HG03060 (cell line): ENCODE results near the gene PRR33.
"Not testable (repeated sequence)": the region's sequence is repeated elsewhere in the genome, so short reads cannot be mapped to it uniquely, and the experiment has no call there.

ENCODE experiments used
- ATAC-seq: cut with Tn5 transposase; IDR thresholded peaks from one replicate; pipeline ENCODE4 v1.9.1; 2021; ENCODE audit warnings: low read depth, moderate number of reproducible peaks; ENCODE audit not compliant: unreplicated experiment

The PRR33 gene

DNA sequence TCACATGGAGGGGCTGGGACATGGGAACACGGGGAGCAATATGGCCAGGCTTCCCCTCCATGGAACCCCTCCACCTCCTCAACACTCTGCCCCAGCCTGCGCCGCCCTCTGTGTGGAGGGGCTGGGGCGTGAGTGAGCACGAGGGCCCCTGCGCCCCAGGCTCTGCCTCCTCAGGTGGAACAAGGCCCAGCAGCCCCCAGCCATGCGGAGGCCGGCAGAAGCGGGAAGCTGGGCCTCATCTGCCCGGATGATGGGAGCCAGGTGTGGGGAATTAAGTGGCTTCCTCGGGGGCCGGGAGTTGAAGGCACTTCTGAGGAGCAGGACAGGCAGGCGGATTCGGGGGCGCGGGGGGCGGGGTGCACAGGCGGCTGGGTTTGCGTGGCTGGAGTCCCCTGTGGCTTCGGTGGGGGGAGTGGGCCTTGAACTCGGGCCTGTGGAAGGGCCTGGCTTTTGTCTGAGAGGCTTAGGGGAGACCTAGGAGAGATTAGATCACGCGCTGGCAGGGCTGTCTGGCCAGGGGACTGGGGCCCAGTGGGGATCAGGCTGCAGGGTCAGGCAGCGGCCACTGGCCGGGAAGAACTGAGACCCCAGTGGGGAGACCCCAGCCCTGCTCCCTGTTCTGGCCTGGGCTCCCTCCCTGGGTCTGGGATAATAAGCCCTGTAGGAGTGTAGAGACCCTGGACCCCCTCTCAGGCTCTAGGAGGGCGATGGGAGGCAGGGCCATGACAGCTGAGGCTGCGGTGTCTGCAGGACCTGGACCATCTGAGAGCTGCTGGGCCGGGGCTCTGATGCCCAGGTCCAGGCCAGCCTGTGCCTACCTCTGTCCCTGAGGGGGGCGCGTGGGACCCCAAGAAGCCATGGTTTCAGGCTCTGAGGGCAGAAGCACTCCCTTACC, 13.3 kb downstream of the PRR33 start:
- no peak for ATAC-seq

DNA sequence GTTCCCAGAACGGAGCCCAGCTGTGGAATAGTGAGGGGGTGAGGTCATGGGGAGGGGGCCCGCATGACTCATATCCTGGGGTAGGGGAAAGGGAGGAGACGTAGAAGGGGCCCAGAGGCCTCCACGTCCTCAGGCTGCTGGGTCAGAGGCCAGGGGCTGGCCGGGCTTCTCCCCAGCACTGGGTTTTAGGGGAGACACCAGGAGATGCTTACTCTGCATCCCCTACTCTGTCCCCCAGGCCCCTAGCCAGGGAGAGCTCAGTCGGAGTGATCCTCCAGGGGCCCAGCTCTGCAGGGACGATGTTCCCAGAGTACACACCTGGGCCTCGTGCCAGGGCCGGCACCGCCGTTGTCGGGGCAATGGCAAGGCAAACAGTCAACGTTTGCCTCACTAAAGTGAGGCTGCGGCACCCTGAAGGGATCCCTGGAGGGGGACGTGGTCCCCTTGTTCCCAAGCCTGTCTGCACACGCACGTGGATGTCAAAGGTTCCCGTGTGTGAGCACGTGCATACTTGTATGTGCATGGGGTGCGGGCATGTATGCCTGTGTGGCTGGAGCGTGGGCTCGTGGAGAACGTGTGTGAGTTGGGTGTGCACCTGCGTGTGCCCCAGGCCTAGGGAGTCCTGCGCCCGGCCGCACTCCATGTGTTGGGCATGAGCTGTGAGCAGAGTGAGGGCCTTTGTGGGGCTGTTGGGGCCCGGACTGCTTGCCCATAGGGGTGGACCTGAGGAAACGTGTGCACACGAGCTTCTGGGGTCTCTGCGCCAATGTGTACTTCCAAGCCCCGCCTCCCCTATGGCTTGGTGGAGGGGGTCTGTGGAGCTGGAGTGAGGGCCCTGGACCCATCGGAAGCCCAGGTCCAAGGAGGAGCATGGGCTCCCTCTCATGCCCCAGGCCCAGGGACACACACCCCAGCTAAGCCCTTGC, 14.2 kb downstream of the PRR33 start:
- no peak for ATAC-seq

DNA sequence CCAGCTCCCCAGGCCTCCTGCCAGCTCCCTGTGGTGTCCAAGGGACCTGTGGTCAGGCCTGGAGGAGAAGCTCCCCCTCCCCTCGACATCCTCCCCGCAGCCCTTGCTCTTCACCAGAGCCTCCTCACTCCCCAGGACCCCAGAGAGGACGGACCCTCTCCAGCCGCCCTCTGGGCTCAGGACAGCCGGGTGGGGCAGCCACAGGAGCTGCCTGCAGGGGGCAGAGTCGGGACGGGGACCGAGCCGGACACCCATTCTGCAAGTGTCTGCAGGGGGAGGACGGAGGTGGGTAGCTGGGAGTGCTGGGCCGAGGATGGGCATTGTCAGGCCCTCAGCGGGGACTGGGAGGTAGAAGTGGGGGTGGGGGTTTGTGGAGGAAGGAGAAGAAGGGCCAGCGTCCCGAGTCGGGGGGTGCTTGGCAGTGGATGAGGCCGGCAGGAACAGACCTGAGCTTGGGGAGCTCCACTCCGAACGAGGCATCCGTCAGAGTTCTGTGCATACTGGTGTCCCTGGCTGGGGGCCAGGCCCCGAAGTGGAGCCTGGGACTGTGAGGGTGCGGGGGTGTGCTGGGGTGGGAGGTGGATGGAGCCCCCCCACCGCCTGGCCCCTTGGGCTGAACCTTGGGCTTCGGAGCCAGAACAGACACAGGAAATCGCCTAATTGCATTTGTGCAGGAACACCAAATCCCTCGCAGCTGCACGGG, 15.2 kb downstream of the PRR33 start:
- ATAC-seq, result no peak

DNA sequence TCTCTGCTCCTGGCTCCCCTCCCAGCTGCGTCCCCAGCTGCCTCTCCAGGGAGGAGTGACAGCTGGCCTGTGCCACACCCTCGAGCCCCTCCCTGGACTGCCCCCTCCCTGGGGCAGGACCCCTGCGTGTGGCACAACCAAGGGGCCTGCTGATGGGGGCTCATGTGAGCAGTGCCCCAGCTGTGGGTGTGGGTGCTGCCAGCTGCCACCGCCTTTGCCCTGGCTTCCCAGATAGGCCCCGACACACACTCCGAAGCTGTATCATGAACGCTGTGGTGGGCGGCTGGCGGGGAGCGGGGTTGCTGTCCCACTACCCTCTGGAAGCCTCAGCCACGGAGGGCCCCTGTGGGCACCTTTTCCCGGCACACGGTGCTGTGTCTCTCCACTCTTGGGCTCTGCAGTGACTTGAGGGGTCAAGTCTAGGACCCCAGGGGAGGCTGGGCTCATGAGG, 15.8 kb downstream of the PRR33 start:
- ATAC-seq, result not testable (repeated sequence)

DNA sequence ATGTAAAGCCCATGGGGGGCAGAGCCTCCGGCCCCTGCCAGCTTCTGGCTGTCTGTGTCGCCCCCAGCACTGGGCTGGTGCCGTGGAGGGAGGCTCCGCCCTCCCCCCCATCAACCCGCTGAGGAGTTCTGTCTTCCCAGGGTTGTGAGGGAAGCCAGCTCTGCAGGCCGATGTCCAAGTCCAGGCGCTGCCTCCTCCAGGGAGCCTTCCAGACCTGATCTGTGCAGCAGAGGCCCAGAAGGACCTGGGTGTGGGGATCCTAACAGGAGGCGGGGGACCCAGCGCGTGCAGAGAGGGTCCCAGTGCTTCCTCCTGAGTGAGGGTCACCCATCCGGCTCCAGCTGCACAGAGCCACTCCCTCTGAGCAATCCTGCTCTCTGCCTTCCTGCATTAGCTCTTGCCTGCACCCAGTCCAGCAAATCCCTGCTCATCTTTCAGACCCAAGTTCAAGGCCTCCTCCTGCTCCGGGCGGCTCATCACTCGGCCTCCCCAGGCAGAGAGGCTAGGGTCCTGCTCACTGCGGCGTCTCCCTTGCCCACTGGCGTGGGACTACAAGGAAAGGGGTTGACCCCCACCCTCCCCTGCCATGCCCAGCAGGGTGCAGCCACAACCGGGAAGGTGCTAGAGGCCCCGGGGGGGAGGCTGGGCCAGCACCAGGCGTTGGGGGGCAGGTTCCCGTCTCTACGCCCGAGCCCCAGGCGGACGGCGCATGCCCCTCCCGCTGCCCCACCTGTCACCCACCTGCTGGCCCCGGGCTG, 16.4 kb downstream of the PRR33 start:
- no peak for ATAC-seq

DNA sequence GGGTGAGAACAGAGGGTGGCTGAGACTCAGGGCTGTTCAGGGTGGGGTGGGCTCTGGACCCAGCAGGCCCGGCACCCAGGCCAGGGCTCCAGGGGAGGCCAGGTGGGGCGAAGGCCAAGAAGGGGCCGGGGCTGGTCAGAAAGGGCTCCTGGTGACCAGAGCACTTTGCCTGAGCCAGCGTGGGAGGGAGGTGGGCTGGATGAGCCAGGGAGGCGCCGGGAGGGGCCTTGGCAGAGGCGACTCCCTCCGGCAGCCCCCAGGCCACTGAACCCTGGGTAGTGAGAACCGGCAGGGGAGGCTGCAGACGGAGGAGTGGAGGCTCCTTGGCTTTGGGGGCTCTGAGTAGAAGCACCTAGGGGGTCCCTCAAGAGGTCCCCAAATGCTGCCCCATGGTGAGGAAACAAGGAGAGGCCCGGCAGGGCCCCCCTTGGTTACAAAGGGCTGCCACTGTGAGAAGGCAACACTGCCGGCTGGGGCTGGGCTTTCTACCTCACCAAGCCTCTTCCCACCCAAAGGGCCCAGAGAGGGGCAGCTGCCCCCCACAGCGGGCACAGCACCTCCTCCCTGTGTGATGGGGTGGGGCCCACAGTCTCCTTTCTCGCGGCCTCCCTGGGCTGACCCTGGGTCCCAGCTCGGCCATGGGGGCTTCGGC, 17.1 kb downstream of the PRR33 start:
- ATAC-seq, result not testable (repeated sequence)

DNA sequence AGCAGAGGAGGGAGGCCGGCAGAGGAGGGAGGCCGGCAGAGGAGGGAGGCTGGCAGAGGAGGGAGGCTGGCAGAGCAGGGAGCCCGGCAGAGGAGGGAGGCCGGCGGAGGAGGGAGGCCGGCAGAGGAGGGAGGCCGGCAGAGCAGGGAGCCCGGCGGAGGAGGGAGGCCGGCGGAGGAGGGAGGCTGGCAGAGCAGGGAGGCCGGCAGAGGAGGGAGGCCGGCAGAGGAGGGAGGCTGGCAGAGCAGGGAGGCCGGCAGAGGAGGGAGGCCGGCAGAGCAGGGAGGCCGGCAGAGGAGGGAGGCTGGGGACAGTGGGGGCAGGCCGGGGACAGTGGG, 17.9 kb downstream of the PRR33 start:
- ATAC-seq, result not testable (repeated sequence)

DNA sequence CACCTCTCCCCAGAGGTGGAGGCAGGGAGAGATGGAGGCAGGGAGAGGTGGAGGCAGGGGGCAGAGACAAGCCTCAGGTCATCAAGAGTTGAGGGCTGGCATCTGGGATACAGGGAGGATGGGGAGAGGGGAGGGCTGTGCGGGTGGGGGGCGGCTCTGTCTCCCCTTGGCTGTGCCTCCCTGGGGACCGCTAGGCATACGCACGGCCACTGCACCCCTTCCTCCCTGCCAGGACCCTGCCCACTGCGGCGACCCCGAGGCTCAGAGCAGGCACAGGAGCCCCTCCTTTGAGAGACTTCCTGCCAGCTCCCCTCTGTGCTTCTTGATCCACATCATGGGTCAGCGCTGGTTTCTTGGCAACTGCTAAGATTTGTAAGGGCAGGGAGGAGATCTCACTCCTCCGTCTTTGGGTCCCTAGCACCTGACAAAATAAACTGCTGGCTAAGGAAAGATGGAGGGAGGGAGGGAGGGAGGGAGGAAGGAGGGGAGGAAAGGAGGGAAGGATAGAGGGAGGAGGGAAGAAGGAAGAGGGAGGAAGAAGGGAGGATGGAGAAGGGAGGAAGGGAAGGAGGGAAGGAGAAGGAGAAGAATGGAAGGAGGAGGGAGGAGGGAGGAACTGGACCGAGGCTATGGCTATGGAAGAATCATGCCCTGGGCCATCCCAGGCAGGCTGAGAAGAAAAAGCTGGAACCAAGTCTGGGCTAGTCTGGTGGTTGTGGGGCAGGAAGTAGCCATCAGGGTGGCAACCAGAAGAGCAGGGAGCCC, 18.5 kb downstream of the PRR33 start:
- no peak for ATAC-seq

DNA sequence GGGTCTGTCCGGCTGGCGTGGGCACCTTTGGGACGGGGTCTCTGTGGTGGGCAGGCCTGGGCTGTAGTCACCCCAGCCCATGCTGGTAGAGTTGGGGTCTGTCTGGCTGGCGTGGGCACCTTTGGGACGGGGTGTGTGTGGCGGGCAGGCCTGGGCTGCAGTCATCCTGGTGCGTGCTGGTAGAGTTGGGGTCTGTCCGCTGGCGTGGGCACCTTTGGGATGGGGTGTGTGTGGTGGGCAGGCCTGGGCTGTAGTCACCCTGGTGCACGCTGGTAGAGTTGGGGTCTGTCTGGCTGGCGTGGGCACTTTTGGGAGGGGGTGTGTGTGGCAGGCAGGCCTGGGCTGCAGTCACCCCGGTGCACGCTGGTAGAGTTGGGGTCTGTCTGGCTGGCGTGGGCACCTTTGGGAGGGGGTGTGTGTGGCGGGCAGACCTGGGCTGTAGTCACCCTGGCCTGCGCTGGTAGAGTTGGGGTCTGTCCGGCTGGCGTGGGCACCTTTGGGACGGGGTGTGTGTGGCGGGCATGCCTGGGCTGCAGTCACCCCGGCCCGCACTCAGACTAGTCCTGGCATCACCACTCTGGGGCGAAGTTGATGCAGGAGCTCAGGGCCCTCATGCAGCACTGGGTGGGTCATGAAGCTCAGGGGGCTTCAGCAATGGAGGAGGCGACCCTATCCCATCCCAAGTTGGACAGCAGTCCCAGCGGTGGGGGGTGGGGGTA, 19.3 kb downstream of the PRR33 start:
- ATAC-seq, result no peak

DNA sequence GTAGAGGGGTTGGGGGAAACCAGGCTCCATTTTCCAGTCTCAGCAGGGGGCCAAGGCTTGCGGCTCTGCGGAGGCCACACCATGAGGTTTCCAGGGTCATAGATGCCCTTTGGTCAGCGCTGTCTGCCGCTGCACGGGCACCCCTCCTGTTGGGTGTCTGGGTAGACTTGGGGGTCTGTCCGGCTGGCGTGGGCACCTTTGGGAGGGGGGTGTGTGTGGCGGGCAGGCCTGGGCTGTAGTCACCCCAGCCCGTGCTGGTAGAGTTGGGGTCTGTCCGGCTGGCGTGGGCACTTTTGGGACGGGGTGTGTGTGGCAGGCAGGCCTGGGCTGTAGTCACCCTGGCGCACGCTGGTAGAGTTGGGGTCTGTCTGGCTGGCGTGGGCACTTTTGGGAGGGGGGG, 20.2 kb downstream of the PRR33 start:
- ATAC-seq, result no peak

DNA sequence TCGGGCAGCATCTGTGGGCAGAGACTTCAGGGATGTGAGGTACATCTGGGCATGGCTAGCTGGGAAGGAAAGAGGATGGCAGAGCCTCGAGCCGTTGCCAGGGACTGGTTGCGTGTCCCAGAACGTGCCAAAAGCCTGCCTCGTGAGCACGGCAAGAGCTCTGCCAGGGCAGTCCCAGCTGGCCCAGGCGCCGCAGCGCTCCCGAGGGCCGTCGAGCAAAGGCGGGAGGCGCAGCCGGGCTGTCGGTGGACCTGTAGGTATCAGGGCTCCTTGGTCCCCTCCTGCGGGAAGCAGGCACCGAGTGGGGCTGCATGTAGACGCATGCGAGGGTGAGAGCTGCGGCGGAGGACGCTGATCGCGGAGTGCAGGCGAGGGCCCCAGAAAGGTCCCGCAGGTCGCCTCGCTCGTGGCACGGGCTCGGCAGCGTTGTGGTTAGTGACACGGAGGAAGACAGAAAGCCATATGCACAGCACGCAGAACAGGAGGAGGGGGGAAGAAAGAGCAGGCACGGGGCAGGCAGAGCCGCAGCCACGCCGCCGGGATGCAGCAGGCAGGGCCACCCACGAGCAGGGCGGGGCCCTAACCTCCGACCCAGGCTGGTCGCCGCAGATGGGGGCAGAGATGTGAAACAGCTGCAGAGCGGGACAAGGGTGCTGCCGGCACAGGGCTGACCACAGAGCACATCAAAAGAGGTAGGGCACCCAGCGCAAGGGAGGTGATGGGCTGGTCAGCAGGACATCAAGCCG, 20.8 kb downstream of the PRR33 start:
- ATAC-seq, result no peak

DNA sequence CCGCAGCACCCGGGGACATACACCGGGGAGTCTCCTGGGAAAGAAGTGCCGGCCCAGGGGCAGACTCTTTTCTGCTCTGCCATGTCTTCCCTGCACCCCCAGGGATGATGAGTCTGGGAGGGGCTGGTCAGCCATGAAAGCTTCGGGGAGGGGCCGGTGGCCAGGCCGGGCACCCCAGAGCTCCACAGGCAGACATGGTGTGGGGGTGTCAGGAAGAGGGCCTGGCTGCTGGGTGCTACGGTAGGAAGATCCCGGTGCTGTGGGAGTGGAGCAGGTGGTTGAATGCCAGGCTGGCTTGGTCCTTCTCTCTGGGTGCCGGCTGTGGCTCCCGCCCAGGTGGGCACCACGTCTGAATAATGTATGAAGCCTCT, 21.4 kb downstream of the PRR33 start:
- no peak for ATAC-seq

DNA sequence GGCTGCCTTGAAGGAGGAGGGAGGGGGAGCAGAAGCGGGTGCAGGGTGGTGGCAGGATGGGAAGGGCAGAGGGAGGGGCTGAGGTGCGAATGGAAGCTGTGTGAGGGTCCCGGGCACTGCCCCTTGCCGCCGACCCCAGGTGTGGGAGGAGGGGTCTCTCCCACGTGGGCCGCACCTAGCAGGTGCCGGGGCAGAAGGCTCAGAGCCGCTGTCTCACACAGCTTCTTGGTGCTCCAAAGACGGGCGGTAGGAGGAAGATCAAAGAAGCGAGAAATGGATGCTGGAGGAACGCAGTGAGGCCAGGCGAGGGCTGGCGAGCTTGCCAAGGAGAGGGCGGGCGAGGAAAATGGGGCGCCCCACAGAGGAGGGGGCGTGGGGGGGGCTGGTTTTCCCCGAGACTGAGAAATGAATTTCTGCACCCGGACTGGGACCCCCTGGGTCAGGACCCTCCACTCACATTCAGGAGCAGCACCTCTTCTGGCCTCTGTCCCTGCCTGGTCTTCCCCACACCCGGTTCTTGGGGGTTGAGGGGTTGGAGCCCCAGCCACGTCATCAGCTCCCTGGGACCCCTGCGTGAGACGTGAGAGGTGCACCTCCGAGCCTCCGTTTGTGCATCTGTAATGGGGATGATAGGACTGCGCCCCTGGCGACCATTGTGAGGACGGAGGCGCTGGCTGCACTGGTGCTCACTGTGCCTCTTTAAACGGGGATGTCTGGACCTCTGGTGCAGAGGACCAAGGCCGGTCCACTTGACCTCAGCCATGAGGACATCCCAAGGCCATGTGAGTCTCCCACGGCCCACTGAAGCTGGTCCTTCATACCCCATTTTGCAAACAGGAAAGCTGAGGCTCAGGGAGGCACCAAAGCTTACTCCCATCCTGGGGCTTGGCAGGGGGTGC, 22.0 kb downstream of the PRR33 start:
- no peak for ATAC-seq

DNA sequence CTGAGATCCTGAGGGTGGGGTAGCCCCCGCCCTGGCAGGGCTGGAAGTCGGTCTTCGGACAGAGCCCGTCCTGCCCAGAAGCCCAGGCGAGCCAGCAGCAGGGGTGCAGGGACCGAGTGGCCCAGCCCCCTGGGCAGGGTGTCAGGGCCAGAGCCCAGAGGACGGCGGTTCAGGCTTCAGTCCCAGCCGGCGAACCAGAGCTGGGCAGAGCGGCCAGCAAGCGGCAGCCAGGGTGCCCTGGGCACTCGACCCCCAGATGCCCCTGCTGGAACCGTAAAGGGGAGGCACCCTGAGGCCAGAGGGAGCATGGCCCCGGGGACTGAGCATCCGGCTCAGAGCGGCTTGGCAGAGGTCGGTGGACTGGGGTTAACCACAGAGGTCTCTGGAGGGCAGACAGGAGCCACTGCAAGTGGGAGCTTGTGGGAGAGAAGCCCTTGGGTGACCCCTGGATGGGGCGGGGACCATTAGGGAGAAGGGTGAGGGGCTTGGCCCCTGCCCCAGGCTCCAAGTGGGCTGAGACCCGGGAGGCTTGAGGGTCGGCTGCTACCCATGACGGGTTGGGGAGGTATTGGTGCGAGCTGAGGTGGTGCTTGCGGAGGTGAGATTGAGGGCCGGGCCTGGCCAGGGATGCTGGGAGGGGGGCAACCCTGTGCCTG, 22.9 kb downstream of the PRR33 start:
- ATAC-seq, result no peak

DNA sequence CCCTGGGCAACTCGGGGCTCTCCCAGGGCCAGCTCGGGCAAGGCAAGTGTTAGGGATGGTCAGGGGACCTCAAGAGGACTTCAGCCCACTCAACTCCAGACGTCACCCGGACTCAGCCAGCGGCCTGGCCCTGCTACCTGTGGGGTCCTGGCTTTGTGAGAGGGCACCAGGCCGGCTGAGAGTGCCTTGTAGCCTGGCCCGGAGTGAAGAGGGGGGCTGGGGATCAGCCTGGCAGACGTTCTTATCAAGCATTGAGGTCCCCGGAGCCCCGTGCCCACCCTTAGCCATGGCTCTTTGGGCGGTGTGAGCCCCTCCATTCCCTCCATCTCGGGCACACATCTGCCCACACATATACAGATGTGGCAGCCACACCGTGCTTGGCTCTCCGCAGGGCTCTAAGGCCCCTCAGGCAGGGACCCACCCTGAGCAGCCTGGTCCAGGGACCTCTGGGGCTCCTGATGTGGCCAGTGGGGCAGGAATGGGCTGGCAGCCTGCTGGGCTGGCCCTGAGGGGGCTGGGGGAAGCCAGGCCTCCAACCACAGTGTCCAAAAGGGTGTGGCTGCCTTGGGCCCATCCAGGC, 23.5 kb downstream of the PRR33 start:
- ATAC-seq, result no peak

DNA sequence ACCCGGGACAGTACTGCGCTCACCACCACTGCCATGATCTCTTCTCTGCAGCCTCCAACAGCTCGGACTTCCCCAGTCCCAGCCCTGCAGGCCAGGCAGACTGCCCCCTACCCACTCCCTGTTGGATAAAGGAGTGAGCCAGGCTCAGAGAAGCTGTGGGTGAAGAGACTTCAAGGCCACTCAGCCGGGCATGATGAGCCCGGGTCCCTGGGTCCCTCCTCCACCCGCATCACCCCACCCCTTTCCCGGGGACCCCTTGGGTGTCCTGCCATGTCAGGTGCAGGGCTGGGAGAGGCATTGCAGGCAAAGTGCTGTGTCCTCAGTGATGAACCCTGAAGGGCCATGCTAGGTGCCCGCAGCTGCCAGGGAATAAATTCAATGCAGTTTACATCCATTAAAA, 24.3 kb downstream of the PRR33 start:
- ATAC-seq, result no peak
